IgD-negative memory B cell (primary cell): ENCODE data around the gene MID1. TPM values are rescaled to one million over a fixed set of nuclear protein-coding genes. Genes with fewer than 3 reads are reported as not detected.
"Not testable (repeated sequence)": the region's sequence is repeated elsewhere in the genome, so short reads cannot be mapped to it uniquely, and the experiment has no call there.

Experiments used
- H3K27ac Mint-ChIP-seq, 3 donors: one replicate each; pipeline ENCODE4 v1.8.0; 2020 to 2022; ENCODE audit warnings: mild to moderate bottlenecking in 3 of 3, mixed read lengths in 3 of 3, moderate library complexity in 1 of 3
- H3K27me3 Mint-ChIP-seq: one replicate; pipeline ENCODE4 v1.8.0; 2021; ENCODE audit warnings: mixed read lengths
- H3K36me3 Mint-ChIP-seq: one replicate; pipeline ENCODE4 v1.8.0; 2020; ENCODE audit warnings: mild to moderate bottlenecking, mixed read lengths
- H3K4me1 Mint-ChIP-seq, 3 donors: one replicate each; pipeline ENCODE4 v1.8.0; 2020 to 2022; ENCODE audit warnings: mixed read lengths in 3 of 3, mild to moderate bottlenecking in 1 of 3
- H3K4me3 Mint-ChIP-seq, 4 donors: one replicate each; pipeline ENCODE4 v1.8.0; 2020 to 2022; ENCODE audit warnings: mild to moderate bottlenecking in 4 of 4, mixed read lengths in 4 of 4, moderate library complexity in 3 of 4
- H3K9me3 Mint-ChIP-seq, 3 donors: one replicate each; pipeline ENCODE4 v1.8.0; 2020 to 2021; ENCODE audit warnings: mixed read lengths in 3 of 3, mild to moderate bottlenecking in 1 of 3
- polyA plus RNA-seq: library from polyadenylated mRNA; unstranded; fragments of 300-500 nt; fragmentation: Illumina TruSeq; gene quantifications from one replicate; pipeline ENCODE4 v1.2.3, GENCODE V29; 2021

MID1 gene
- polyA plus RNA-seq, 1 donor from 2014 or later = 0.19 TPM

DNA sequence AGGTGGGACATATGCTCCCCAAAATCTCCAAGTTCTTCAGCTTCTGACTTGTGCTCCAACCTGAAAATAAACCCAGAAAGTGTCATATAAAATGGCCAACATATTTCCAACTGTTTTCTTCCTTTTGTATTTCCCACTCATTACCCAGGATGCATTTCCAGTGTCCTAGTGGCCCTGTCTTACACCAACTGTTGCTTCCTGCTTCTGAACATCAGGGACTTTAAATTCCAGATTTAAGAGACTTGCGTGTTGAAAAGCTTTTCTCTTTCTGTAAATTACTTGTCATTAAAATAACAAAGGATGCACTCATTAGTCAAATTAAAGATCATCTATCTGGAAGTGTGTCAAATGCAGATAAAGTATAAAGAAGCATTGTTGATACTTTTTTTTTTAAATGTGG is 19.9 kb downstream of the MID1 start:
- Mint-ChIP-seq H3K4me3 (no peak overlapping the region), H3K27me3 (peaks cover 4% of the 10 kb centered on the region), H3K4me1 (no peaks in the 10 kb centered on the region), H3K27ac (no peak overlapping the region), H3K36me3 (no peaks in the 10 kb centered on the region), H3K9me3 (no peaks in the 10 kb centered on the region)

DNA sequence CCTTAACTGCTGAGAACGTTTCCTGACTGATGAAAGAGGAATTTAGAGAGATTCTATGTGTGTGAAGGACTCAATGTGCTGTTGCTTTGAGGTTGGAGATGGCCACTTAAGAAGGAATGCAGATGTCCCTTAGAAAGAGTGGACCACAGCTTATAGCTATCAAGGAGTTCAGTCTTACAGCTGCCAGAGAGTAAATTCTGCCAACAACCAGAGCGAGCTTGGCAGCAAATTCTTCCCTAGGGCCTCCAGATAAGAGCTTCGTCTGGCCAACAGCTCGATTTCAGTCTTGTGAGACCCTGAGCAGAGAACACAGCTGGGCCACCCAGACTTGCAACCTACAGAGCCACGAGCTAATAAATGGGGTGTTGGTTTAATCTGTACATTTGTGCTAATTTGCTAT is 21.8 kb downstream of the MID1 start:
- Mint-ChIP-seq H3K9me3 (no peaks in the 10 kb centered on the region), H3K4me1 (no peaks in the 10 kb centered on the region), H3K36me3 (no peaks in the 10 kb centered on the region), H3K4me3 (no peak overlapping the region), H3K27ac (no peak overlapping the region), H3K27me3 (peaks cover 4% of the 10 kb centered on the region)

DNA sequence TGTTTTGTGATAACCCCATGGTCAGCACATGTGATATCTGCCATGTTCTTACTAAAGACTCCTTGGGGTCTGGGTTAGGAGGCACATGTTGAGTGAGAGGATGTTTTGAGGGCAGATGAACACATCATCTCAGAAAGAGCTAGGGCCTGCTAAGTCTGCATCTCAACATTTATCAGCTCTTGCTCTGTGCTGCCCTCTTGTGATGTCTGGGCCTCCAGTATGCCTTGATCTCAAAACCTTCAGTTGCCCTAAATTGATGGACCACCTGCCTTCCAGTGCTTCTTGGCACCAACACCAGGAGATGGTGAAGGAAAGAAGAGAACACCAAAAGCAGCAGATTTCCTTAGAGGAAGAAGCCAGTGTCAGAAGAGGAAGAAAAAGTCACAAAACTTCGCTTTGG is 22.5 kb downstream of the MID1 start:
- Mint-ChIP-seq H3K9me3 (no peaks in the 10 kb centered on the region), H3K27me3 (peaks cover 4% of the 10 kb centered on the region), H3K27ac (no peak overlapping the region), H3K36me3 (no peaks in the 10 kb centered on the region), H3K4me3 (no peak overlapping the region), H3K4me1 (no peaks in the 10 kb centered on the region)

DNA sequence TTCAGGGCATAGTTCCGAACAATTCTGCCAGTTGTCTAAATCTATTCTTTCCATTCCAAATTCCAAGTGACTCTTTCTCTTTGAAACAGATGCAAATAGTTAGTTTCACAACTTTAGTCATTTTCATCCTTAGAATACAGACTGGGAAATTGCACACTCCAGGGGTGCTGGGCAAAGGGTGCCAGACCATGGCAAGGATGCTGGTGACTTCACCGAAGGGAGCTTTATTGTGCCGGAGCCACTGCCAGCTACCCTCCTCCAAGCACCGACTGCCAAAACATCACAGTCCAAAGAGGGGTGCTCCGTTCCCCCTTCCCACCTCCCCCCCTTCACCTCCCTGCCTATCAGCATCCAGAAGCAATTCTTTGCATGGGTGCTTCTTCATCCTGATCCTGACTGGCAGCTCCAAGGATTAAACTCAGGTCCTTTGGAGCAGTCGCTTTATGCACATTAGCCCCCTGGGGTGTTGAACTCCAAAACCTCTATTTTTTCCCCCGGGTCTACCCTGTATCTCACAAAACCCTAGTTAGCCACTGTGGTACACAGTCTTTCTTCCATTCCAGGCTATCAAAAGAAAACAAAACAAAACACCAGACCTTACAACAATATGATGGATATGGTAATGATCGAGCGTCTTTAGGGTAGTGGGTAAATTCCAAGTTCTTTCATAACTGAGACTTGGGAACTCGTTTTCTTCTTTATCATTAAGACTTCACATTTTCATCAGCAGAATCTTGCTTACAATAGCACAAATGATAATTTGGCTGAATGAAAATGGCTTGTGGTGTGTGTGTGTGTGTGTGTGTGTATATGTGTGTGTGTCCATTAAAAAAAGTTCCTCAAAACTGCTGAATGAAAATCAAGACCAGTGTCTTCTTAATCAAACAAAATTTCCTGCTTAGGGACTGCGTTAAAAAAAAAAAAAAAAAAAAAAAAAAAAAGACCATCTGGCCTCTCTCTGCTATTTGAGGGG is 28.7 kb downstream of the MID1 start:
- peaks cover 2% of the 10 kb centered on the region for H3K36me3 Mint-ChIP-seq
- peaks cover 2% of the 10 kb centered on the region for H3K27me3 Mint-ChIP-seq
- H3K27ac Mint-ChIP-seq = no peak overlapping the region
- H3K4me1 Mint-ChIP-seq = no peaks in the 10 kb centered on the region
- peaks cover 0 to 2% (median 0%) of the 10 kb centered on the region in 3 donors for H3K9me3 Mint-ChIP-seq
- no peak overlapping the region for H3K4me3 Mint-ChIP-seq

DNA sequence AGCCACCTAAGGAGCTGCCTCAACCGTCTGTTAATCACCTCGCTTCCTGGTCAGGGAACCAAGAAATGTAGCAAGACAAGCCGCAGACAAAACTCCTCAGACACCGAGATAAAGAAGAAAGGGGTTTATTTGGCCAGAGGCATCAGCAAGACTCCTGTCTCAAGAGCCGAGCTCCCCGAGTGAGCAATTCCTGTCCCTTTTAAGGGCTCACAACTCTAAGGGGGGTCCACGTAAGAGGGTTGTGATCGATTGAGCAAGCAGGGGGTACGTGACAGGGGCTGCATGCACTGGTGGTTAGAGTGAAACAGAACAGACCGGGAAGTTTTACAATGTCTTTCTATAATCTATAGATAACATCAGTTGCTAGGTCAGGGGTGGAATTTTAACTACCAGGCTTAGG is 30.6 kb downstream of the MID1 start:
- H3K36me3 Mint-ChIP-seq, H3K4me1 Mint-ChIP-seq, H3K27ac Mint-ChIP-seq: not testable (repeated sequence)

DNA sequence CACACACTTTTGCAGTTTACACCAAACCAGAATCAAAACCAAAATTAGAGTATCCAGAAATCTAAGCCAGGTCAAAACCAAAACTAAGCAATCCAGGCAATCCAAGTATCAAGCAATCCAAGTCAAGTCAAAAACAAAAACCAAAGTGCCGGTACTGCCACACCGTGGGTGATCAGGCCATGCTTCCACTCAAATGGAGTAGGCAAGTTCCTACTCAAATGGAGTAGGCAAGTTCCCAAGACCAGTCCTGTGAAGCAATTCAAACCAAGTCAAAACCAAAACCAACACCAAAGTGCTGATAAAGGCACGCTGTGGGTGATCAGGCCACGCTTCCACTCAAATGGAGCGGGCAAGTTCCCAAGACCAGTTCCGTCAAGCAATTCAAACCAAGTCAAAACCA is 31.3 kb downstream of the MID1 start:
- H3K4me1 Mint-ChIP-seq = no peaks in the 10 kb centered on the region
- no peak overlapping the region for H3K4me3 Mint-ChIP-seq
- H3K36me3 Mint-ChIP-seq = peaks cover 2% of the 10 kb centered on the region
- peaks cover 2% of the 10 kb centered on the region for H3K27me3 Mint-ChIP-seq
- H3K27ac Mint-ChIP-seq = no peak overlapping the region
- H3K9me3 Mint-ChIP-seq = peaks cover 6 to 12% (median 9%) of the 10 kb centered on the region in 3 donors

More for the DNA sequence above, 30.6 kb downstream of the MID1 start:
- not testable (repeated sequence) for H3K4me3 Mint-ChIP-seq, H3K27me3 Mint-ChIP-seq, H3K9me3 Mint-ChIP-seq

DNA sequence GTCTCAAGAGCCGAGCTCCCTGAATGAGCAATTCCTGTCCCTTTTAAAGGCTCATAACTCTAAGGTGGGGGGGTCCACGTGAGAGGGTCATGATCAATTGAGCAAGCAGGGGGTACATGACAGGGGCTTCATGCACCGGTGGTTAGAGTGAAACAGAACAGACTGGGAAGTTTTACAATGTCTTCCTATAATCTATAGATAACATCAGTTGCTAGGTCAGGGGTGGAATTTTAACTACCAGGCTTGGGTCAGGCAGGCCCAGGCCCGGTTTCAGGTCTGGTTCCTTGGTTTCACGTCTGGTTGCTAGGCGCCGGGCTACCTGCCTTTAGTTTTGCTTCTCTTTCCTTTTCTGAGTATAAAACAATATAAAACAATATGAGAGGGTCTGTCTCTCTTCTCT is 35.5 kb downstream of the MID1 start:
- H3K9me3 Mint-ChIP-seq = peaks cover 6 to 13% (median 10%) of the 10 kb centered on the region in 3 donors
- not testable (repeated sequence) for H3K36me3 Mint-ChIP-seq, H3K4me3 Mint-ChIP-seq, H3K4me1 Mint-ChIP-seq, H3K27me3 Mint-ChIP-seq, H3K27ac Mint-ChIP-seq

DNA sequence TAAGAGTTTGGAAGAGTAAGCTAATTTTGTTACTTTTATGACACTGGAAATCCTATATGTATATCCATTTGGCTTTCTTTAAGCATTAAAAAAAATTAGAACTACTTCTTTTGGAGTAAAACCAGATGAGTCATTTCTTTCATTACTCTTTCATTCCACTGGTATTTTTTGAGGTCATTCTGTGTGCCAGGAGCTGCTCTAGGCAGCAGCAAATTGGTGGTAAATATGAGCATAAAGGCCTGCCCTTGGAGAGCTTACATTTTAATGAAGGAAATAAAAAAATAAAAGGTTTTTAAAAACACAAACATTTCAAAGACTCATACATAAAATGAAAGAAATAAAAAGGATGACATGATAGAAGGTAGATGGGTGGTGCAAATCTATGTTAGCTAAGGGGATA is 37.4 kb downstream of the MID1 start:
- peaks cover 6 to 13% (median 8%) of the 10 kb centered on the region in 3 donors for H3K9me3 Mint-ChIP-seq
- no peaks in the 10 kb centered on the region for H3K4me1 Mint-ChIP-seq
- H3K4me3 Mint-ChIP-seq = no peak overlapping the region
- H3K27ac Mint-ChIP-seq = no peak overlapping the region
- H3K36me3 Mint-ChIP-seq = no peaks in the 10 kb centered on the region
- peaks cover 2% of the 10 kb centered on the region for H3K27me3 Mint-ChIP-seq

DNA sequence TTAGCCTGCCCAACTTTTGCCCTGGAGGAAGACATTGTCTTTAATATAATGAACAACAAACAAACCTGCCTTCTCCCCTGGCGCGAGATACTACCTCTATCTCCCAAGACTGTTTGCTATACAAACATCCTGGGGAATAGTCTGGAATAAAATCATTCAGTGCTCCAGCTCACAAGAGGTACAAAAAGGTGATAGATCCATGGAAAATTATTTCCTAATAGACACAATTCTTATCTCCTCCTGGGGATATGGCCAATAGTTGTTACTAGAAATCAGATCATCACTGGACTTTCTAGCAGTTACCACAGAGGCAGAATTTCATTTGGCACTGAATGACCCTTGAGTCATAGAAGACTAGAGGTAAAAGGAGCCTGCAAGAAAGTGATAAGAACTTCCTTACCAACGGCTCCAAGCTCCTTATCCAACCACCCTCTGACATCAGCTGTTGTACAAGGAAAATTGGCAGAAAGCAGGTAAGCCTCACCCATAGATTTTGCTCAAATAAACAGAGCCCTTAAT is 38.1 kb downstream of the MID1 start:
- H3K27ac Mint-ChIP-seq = no peak overlapping the region
- H3K4me1 Mint-ChIP-seq = no peaks in the 10 kb centered on the region
- no peaks in the 10 kb centered on the region for H3K36me3 Mint-ChIP-seq
- H3K4me3 Mint-ChIP-seq = no peak overlapping the region
- H3K27me3 Mint-ChIP-seq = peaks cover 2% of the 10 kb centered on the region
- H3K9me3 Mint-ChIP-seq = peaks cover 6 to 13% (median 8%) of the 10 kb centered on the region in 3 donors

DNA sequence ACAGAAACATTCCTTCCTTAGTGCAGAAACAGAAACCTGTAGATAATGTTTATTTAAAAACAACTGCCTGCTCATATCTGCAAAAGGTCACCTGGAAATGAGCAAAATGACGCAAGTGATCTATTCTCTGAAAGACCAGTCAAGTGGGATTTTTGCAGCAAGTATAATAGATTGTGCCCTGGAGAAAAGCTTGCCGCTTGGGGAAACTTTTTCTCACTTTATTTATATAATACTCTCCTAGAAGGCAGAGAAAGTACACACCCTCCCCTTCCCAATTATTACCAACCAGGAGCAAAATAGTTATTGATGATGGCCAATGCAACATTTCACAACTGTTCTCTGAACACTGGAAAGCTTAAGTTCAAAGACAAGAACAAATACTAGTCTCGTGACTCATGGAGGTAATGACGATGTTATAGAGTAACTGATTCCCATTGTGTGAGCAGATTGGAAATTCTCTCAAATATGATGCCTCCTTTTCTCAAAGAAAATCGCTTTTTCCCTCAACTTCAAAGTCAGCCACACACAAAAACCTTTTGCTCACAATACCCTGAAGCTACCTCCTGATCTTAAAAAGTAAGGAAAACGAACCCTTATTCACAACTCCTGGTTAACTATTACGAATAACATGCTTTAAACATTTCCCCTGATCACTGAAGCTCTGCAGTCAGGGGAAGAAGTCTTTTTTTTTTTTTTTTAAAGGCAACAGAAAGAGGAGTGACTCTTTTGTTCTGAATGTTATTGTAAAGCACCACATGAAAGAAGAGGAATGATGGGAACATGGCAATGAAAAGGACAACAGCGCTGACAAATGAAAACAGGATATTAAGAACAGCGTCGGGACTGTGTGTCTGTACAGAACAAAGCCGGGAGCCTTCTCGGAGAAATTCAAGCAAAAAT is 41.0 kb downstream of the MID1 start:
- no peaks in the 10 kb centered on the region for H3K4me1 Mint-ChIP-seq
- H3K36me3 Mint-ChIP-seq = no peaks in the 10 kb centered on the region
- H3K27ac Mint-ChIP-seq = no peak overlapping the region
- H3K27me3 Mint-ChIP-seq = peaks cover 2% of the 10 kb centered on the region
- peaks cover 2 to 4% (median 3%) of the 10 kb centered on the region in 3 donors for H3K9me3 Mint-ChIP-seq
- H3K4me3 Mint-ChIP-seq = no peak overlapping the region

DNA sequence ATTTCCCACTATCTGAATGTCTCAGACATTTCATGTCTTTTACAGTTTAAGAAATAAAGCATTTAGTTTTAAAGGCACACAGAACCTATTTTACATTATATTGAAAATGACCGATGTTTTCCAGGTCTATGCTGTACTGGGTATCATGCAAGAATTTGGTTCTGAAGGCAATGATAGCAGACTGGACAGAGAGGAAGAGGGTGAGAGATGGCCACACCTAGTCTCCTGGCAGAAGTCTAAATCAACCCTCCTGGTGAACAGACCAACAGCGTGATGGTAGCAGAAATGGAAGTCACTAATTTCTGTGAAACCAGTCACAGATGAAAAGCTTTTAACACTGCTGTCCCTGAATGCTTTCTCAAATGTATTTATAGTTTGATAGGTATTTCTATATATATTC is 41.9 kb downstream of the MID1 start:
- Mint-ChIP-seq H3K27ac (no peak overlapping the region), H3K27me3 (peaks cover 2% of the 10 kb centered on the region), H3K4me1 (no peaks in the 10 kb centered on the region), H3K4me3 (no peak overlapping the region), H3K36me3 (no peaks in the 10 kb centered on the region), H3K9me3 (no peaks in the 10 kb centered on the region)

DNA sequence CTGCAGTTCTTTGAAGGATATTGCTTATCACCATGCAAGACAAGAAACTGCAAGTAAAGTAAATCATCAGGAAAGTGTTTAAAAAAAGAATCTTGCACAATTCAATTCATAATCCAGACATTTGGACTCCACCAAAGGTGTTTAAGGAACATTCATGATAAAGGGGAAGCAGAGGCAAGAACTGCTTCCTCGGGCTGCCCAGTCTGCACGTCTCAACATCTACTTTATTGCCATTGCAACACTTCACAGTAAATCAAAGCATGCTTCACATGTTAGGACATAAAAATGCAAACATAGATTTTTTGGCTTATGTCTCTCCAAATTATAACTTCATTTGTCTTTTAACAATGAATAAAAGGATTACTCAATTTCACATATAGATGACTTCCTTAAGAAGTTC is 42.5 kb downstream of the MID1 start:
- no peak overlapping the region for H3K27ac Mint-ChIP-seq
- H3K4me1 Mint-ChIP-seq = no peaks in the 10 kb centered on the region
- H3K36me3 Mint-ChIP-seq = no peaks in the 10 kb centered on the region
- no peaks in the 10 kb centered on the region for H3K9me3 Mint-ChIP-seq
- H3K4me3 Mint-ChIP-seq = no peak overlapping the region
- peaks cover 4% of the 10 kb centered on the region for H3K27me3 Mint-ChIP-seq

DNA sequence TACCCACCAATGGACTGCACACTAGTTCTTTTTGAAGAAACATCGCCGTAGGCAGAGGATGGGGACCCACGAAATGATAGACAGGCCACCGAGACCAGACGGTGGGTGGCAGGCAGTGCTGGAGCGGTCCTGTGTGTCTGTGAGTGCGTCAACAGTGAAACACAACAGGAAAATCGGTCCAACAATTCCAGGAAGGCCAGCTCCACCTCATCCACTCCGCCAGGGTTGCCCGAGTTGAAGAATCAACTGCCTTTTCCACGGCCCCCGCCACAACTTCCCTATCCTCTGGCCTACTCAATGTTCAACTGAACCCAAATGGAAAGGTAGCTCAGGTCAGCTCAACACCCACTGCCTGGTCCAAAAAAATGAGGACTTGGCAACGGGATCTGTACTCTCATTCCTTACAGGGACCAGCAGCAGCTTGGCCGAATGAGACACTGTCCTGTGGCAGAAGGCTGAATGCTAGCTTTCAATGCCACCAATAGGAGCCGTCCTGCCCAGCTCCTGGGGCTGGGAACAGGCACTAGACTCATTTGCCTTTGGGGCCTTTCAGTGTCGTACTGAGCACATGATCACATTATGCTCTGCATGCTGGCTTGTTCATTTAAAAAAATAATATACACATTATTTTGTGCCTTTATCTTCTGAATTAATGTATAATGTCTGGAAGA is 43.5 kb downstream of the MID1 start:
- no peak overlapping the region for H3K27ac Mint-ChIP-seq
- peaks cover 4% of the 10 kb centered on the region for H3K27me3 Mint-ChIP-seq
- H3K4me3 Mint-ChIP-seq = no peak overlapping the region
- H3K9me3 Mint-ChIP-seq = no peaks in the 10 kb centered on the region
- no peaks in the 10 kb centered on the region for H3K4me1 Mint-ChIP-seq
- no peaks in the 10 kb centered on the region for H3K36me3 Mint-ChIP-seq

DNA sequence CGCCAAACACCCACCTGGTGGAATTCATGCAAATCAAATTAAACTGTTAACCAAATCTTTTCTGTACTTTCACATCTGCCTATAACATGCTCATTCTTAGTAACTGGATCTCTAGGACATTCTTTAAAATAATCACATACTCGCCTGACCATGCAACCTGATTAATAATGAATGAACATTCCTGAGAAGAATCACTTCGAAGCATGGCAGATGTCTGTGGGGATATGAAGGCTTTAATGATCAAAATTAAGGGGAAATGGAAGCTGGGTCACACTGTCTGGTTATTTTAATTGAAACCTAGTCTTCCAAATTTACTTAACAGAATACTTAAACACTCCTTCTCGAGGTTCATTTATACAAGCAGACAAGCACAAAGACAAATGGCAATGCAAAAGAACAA is 44.2 kb downstream of the MID1 start:
- Mint-ChIP-seq H3K27me3 (peaks cover 4% of the 10 kb centered on the region), H3K36me3 (no peaks in the 10 kb centered on the region), H3K9me3 (no peaks in the 10 kb centered on the region), H3K4me3 (no peak overlapping the region), H3K4me1 (peaks cover 0 to 2% (median 0%) of the 10 kb centered on the region in 3 donors), H3K27ac (no peak overlapping the region)

DNA sequence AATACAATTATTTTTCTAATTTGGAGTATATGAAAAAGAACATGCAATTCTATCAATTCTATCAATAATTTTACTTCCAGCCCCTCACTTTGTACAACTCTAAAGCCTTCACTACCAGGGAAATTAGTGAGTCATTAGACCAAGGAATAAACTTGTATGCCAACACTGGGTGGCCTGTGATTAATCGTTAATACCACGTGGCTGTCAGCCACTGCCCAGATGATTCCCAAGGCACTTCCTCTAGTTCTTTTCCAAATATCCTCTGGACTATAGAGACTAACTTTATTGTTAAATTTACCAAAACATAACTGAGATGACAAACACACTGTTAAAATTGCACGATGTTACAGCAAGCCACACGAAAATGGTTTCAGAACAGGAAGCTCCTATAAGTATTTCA is 45.7 kb downstream of the MID1 start:
- H3K4me3 Mint-ChIP-seq = no peak overlapping the region
- no peaks in the 10 kb centered on the region for H3K36me3 Mint-ChIP-seq
- H3K9me3 Mint-ChIP-seq = no peaks in the 10 kb centered on the region
- H3K27me3 Mint-ChIP-seq = peaks cover 4% of the 10 kb centered on the region
- H3K4me1 Mint-ChIP-seq = peaks cover 0 to 2% (median 0%) of the 10 kb centered on the region in 3 donors
- H3K27ac Mint-ChIP-seq = no peak overlapping the region
